Heart right ventricle (tissue), 16 donors: ENCODE data around the gene ZNF423. TPM values are rescaled to one million over a fixed set of nuclear protein-coding genes. Genes with fewer than 3 reads are reported as not detected.
A peak's percentile ranks its signal among the peaks of the same experiment; 100 is the strongest.

ENCODE experiments used
- ATAC-seq, 8 donors: fragments of 200-7000 bp; cut with Tn5 transposase; one replicate each; pipeline ENCODE4 v1.9.1; 2020; ENCODE audit warnings: mild to moderate bottlenecking in 8 of 8, moderate library complexity in 8 of 8, moderate number of reproducible peaks in 1 of 8
- DNase-seq, 2 donors: peaks; one replicate each; pipeline ENCODE4 v3.0.0-alpha.2; 2020
- H3K27ac ChIP-seq, 10 donors: fragments of 200-600 bp; sonication (generic) in 2 of 10; one replicate each; pipeline versions ENCODE4 v1.5.0 to v1.8.0; 2020 to 2022; ENCODE audit warnings: mild to moderate bottlenecking in 3 of 10
- H3K27me3 ChIP-seq, 7 donors: fragments of 200-600 bp; one replicate each; pipeline ENCODE4 v1.8.0; 2021 to 2022; ENCODE audit warnings: mild to moderate bottlenecking in 2 of 7
- H3K36me3 ChIP-seq, 9 donors: fragments of 200-600 bp; sonication (generic) in 1 of 9; one replicate each; pipeline versions ENCODE4 v1.5.0 to v1.8.0; 2020 to 2022; ENCODE audit warnings: mild to moderate bottlenecking in 2 of 9
- H3K4me1 ChIP-seq, 9 donors: fragments of 200-600 bp; sonication (generic) in 1 of 9; one replicate each; pipeline versions ENCODE4 v1.5.0 to v1.8.0; 2020 to 2022; ENCODE audit warnings: mild to moderate bottlenecking in 4 of 9
- H3K4me3 ChIP-seq, 10 donors: fragments of 200-600 bp; sonication (generic) in 2 of 10; one replicate each; pipeline versions ENCODE4 v1.5.0 to v1.8.0; 2020 to 2022; ENCODE audit warnings: mild to moderate bottlenecking in 7 of 10, moderate library complexity in 2 of 10
- H3K9me3 ChIP-seq, 11 donors: fragments of 200-600 bp in 10 of 11; sonication (generic) in 2 of 11; one replicate each; pipeline versions ENCODE4 v1.5.0 to v1.8.0; 2013 to 2022; ENCODE audit warnings: mild to moderate bottlenecking in 2 of 11, control low read depth in 1 of 11, moderate library complexity in 1 of 11
- CTCF ChIP-seq, 9 donors: fragments of 200-600 bp; sonication (generic) in 2 of 9; IDR thresholded peaks; one replicate each; pipeline versions ENCODE4 v1.5.0 to v1.8.0; 2021 to 2022; ENCODE audit warnings: antibody characterized with exemption in 9 of 9, mild to moderate bottlenecking in 5 of 9, moderate library complexity in 1 of 9
- WGBS, 2 donors: extraction: QIAGEN DNeasy Blood & Tissue Kit; methylation state at CpG; one replicate each; pipeline ENCODE4 v1.1.7; 2013; ENCODE audit warnings: inconsistent platforms in 1 of 2; 5-methylcytosine and 5-hydroxymethylcytosine counted together
- intact Hi-C, 10 donors: fragments of 100-400 bp; cut with DNase I; formaldehyde crosslinking; loops; one replicate each; pipeline versions ENCODE4 v1.11.1 to v1.14.2; 2022
- polyA plus RNA-seq, 2 donors: library from polyadenylated mRNA; stranded (reverse); fragments of 200-250 nt; gene quantifications; one replicate each; pipeline ENCODE4 v1.2.3, GENCODE V29; 2013
- total RNA-seq, 10 donors: library from RNA; stranded (reverse); fragmentation: NEBNext Ultra II Directional in 3 of 10; extraction: Animal tissue kit (Norgen Biotek cat#: 25700) in 3 of 10; gene quantifications; one replicate each; pipeline versions ENCODE4 v1.2.1 to v1.2.4, GENCODE V29; 2021 to 2023
- donor health status: Arrhythmogenic right ventricular cardiomyopathy.
- donor health status: ischemic (EF 13 %, LVEDD 7.1; RV severe dilation, severe dysfunction).
- donor health status: healthy with polysubstance abuse.
- donor health status: DM: no; HTN: yes; CAD: no.
- donor health status: DM: no; HTN: no; CAD: no.
- donor health status: ischemic (EF 25% LVEDD 6.9; RV normal size, moderate dysfunction).
- donor health status: ischemic (EF 25% LVEDD 5.7; RV mildly dilated, moderate dysfunction).
- donor health status: healthy.
- donor health status: DM: yes; HTN: yes; CAD: no.
- donor health status: Ischemic cardiomyopathy.
- donor health status: ischemic (EF 35%, LVEDD 5.7; RV mildly dilated, moderate dysfunction).
- donor health status: nonischemic (EF 11% LVEDD 7.7; RV severe dilation, severe dysfunction).
- donor health status: DM: yes; HTN: yes; CAD: no.
- donor health status: PGD.
- donor health status: ischemic (EF 29% LVEDD 5.4; RV normal size, mild dysfunction).
- donor health status: nonischemic (EF 23%, LVEDD 6.1; RV moderate dilation, normal function).

ZNF423 gene
- total and polyA plus RNA-seq, 12 donors = 2.6 to 10.6 (median 7.0) TPM

GRCh38 chr16:49854188-49854795 is 1.6 kb downstream of the ZNF423 start:
- Histone ChIP-seq H3K4me3 (peak overlapping the region; percentile 33 to 84 (median 70)), H3K36me3 (no peaks in the 10 kb centered on the region), H3K27me3 (peaks cover 0 to 54% (median 0%) of the 10 kb centered on the region in 7 donors), H3K9me3 (no peaks in the 10 kb centered on the region), H3K4me1 (peaks cover 0 to 65% (median 50%) of the 10 kb centered on the region in 9 donors), H3K27ac (peak overlapping the region; percentile 85 to 99 (median 93))
- intact Hi-C loops = loop anchor here in 7 of 10 donors (2.0 to 10.0 kb wide), 10 partner anchors 13 to 362 kb away; no protein-coding TSS in a partner anchor
- ATAC-seq (peak in 4 of 8 donors; percentile 10 to 36 (median 20)), DNase-seq (peak in 1 of 2 donors; percentile 47)
- TF ChIP-seq CTCF (IDR thresholded peaks at IDR 0.05) = no peak
- 27 to 32% methylated on average over 33 of the region's 33 CpGs for WGBS, 2 donors

- ATAC-seq (no peak), DNase-seq (no peak)
- peaks cover 0 to 8% (median 0%) of the 10 kb centered on the region in 9 donors for H3K36me3 ChIP-seq
- TF ChIP-seq CTCF (IDR thresholded peaks at IDR 0.05) = no peak
- H3K9me3 ChIP-seq = no peaks in the 10 kb centered on the region
- no peak overlapping the region for H3K27ac ChIP-seq
- peaks cover 0 to 33% (median 0%) of the 10 kb centered on the region in 7 donors for H3K27me3 ChIP-seq
- intact Hi-C loops = loop anchor here in 7 of 10 donors (5.0 to 10.0 kb wide), 6 partner anchors 75 to 360 kb away; no protein-coding TSS in a partner anchor
- 72 to 78% methylated on average over 5 of the region's 5 CpGs for WGBS, 2 donors
- H3K4me3 ChIP-seq = no peak overlapping the region
- H3K4me1 ChIP-seq = peaks cover 0 to 56% (median 35%) of the 10 kb centered on the region in 9 donors
Observed at GRCh38 chr16:49852279-49852678, 3.6 kb downstream of the ZNF423 start.

- ATAC-seq = no peak
- peaks cover 0 to 55% (median 34%) of the 10 kb centered on the region in 9 donors for H3K4me1 ChIP-seq
- no peak for DNase-seq
- H3K4me3 ChIP-seq = no peak overlapping the region
- H3K9me3 ChIP-seq = no peaks in the 10 kb centered on the region
- peaks cover 0 to 8% (median 0%) of the 10 kb centered on the region in 9 donors for H3K36me3 ChIP-seq
- H3K27me3 ChIP-seq = peaks cover 0 to 32% (median 0%) of the 10 kb centered on the region in 7 donors
- intact Hi-C loops = loop anchor here in 7 of 10 donors (5.0 to 10.0 kb wide), 6 partner anchors 74 to 359 kb away; no protein-coding TSS in a partner anchor
- WGBS, 2 donors = 52 to 57% methylated on average over 5 of the region's 5 CpGs
- H3K27ac ChIP-seq = peak overlapping the region in 1 of 10 donors; percentile 21
- TF ChIP-seq CTCF (IDR thresholded peaks at IDR 0.05) = no peak
Observed at GRCh38 chr16:49851468-49851787, 4.5 kb downstream of the ZNF423 start.

- H3K27ac ChIP-seq = peak overlapping the region in 1 of 10 donors; percentile 21
- WGBS, 2 donors = 66 to 67% methylated on average over 13 of the region's 13 CpGs
Observed at GRCh38 chr16:49850558-49851467, 5.1 kb downstream of the ZNF423 start.

More at GRCh38 chr16:49850558-49851467, 5.1 kb downstream of the ZNF423 start:
- Histone ChIP-seq H3K4me3 (no peak overlapping the region), H3K9me3 (no peaks in the 10 kb centered on the region), H3K36me3 (peaks cover 0 to 8% (median 0%) of the 10 kb centered on the region in 9 donors), H3K27me3 (peaks cover 0 to 25% (median 0%) of the 10 kb centered on the region in 7 donors), H3K4me1 (peaks cover 0 to 55% (median 34%) of the 10 kb centered on the region in 9 donors)
- no peak for TF ChIP-seq CTCF (IDR thresholded peaks at IDR 0.05)
- intact Hi-C loops = loop anchor here in 7 of 10 donors (5.0 to 10.0 kb wide), 6 partner anchors 74 to 359 kb away; no protein-coding TSS in a partner anchor
- ATAC-seq (no peak), DNase-seq (no peak)
